ENCODE results near the gene TRAPPC1. TPM values are rescaled to one million over a fixed set of nuclear protein-coding genes. Genes with fewer than 3 reads are reported as not detected.

TRAPPC1 gene
- total RNA-seq, 1 experiment from 2014 or later, result 26.4 TPM

- Histone ChIP-seq H3K27me3 (ENCODE audit: low read length) (no peaks in the 10 kb centered on the region), H3K27ac (ENCODE audit: low read length) (no peak overlapping the region), H3K4me1 (ENCODE audit: insufficient read depth, low read length) (peaks cover 13% of the 10 kb centered on the region), H3K4me3 (ENCODE audit: low read length) (no peak overlapping the region), H3F3A (ENCODE audit: low read length, unreplicated experiment) (no peaks in the 10 kb centered on the region), H3K36me3 (ENCODE audit: low read depth, low read length) (peaks cover 6% of the 10 kb centered on the region; the same call in 1 of the 2 replicates), H3K4me2 (ENCODE audit: low read length) (no peak overlapping the region), H2AFZ (ENCODE audit: low read length) (no peak overlapping the region), H3K9me3 (ENCODE audit: low read length) (no peaks in the 10 kb centered on the region), H3K9ac (ENCODE audit: low read length) (no peak overlapping the region), H4K20me1 (ENCODE audit: low read length) (no peaks in the 10 kb centered on the region), H3K9me2 (replicated peaks; ENCODE audit: low read length) (no peaks in the 10 kb centered on the region), H3K79me2 (ENCODE audit: low read length) (no peaks in the 10 kb centered on the region)
- TF ChIP-seq EZH2phosphoT487 (IDR thresholded peaks at IDR 0.05; ENCODE audit: borderline replicate concordance, low read length) (no peak), CTCF (conservative IDR thresholded peaks at IDR 0.05; ENCODE audit: low read depth, low read length) (no peak), EZH2 (IDR thresholded peaks at IDR 0.05; ENCODE audit: low read length, unreplicated experiment) (no peak)
- no TSS peak for BruUV-seq (replicated peaks)
- POLR2A ChIA-PET (ENCODE audit: unreplicated experiment), result no interaction called here
- no peak for ATAC-seq
- CTCF ChIA-PET, result interaction anchor here (0.6 kb wide), 1 partner anchor 87 kb away, joined by 3 read pairs; no protein-coding TSS in a partner anchor
- intact Hi-C loops (cut with micrococcal nuclease), result no loop called here
- DNase-seq, result no peak
Observed at GRCh38 chr17:7910711-7911110, 21.0 kb downstream of the TRAPPC1 start.

DNA sequence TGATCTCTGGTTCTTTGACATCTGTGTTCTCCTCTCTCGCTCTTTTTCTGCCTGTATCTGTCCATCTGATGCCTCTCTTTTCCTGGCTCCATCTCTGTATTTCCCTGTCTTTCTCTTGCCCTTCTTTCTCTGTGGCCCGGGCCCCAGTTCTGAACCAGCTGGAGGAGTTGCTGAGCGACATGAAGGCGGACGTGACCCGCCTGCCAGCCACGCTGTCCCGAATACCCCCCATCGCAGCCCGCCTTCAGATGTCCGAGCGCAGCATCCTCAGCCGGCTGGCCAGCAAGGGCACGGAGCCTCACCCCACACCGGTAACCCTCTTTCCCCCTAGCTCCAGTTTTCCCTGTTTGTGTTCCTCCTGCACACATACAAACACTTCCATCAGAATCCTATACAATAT lies 21.5 kb downstream of the TRAPPC1 start:
- no peaks in the 10 kb centered on the region for H3F3A ChIP-seq (ENCODE audit: low read length, unreplicated experiment)
- ATAC-seq (no peak), DNase-seq (no peak)
- no peak overlapping the region for H3K4me2 ChIP-seq (ENCODE audit: low read length)
- no peak overlapping the region for H3K4me3 ChIP-seq (ENCODE audit: low read length)
- H3K27me3 ChIP-seq (ENCODE audit: low read length), result no peaks in the 10 kb centered on the region
- no peaks in the 10 kb centered on the region for H3K9me2 ChIP-seq (replicated peaks; ENCODE audit: low read length)
- no TSS peak for BruUV-seq (replicated peaks)
- POLR2A ChIA-PET (ENCODE audit: unreplicated experiment), result no interaction called here
- no peak for TF ChIP-seq EZH2 (IDR thresholded peaks at IDR 0.05; ENCODE audit: low read length, unreplicated experiment)
- peaks cover 10% of the 10 kb centered on the region for H3K4me1 ChIP-seq (ENCODE audit: insufficient read depth, low read length)
- peaks cover 7% of the 10 kb centered on the region; the same call in 1 of the 2 replicates for H3K36me3 ChIP-seq (ENCODE audit: low read depth, low read length)
- no peaks in the 10 kb centered on the region for H3K9me3 ChIP-seq (ENCODE audit: low read length)
- H3K9ac ChIP-seq (ENCODE audit: low read length), result no peak overlapping the region
- CTCF ChIA-PET, result interaction anchor here (0.6 kb wide), 1 partner anchor 87 kb away, joined by 3 read pairs; no protein-coding TSS in a partner anchor
- intact Hi-C loops (cut with micrococcal nuclease), result no loop called here
- no peak overlapping the region for H2AFZ ChIP-seq (ENCODE audit: low read length)
- no peaks in the 10 kb centered on the region for H4K20me1 ChIP-seq (ENCODE audit: low read length)
- H3K79me2 ChIP-seq (ENCODE audit: low read length), result no peaks in the 10 kb centered on the region
- no peak overlapping the region for H3K27ac ChIP-seq (ENCODE audit: low read length)

DNA sequence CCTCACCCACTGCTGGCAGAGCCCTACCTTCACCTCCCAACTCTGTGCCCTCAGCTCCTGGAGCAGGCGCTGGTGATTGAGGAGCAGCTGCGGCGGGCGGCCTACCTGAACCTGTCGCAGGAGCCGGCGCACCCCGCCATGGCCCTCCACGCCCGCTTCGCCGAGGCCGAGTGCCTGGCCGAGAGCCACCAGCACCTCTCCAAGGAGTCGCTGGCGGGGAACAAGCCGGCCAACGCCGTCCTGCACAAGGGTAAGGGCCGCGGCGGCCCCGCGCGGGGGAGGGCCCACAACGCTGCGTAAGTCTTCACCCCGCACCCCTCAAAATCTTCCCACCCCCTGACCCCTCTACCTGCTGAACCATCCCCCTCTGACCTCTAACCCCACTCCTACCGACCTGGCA lies 22.7 kb downstream of the TRAPPC1 start:
- POLR2A ChIA-PET (ENCODE audit: unreplicated experiment), result no interaction called here
- BruUV-seq (replicated peaks), result no TSS peak
- intact Hi-C loops (cut with micrococcal nuclease), result no loop called here
- Histone ChIP-seq H3K4me2 (ENCODE audit: low read length) (no peak overlapping the region), H3K9me3 (ENCODE audit: low read length) (no peaks in the 10 kb centered on the region), H3K36me3 (ENCODE audit: low read depth, low read length) (peaks cover 14% of the 10 kb centered on the region; the same call in 1 of the 2 replicates), H3K79me2 (ENCODE audit: low read length) (no peaks in the 10 kb centered on the region), H3K4me1 (ENCODE audit: insufficient read depth, low read length) (no peaks in the 10 kb centered on the region), H3K9ac (ENCODE audit: low read length) (no peak overlapping the region), H3K27me3 (ENCODE audit: low read length) (no peaks in the 10 kb centered on the region), H2AFZ (ENCODE audit: low read length) (no peak overlapping the region), H3K9me2 (replicated peaks; ENCODE audit: low read length) (no peaks in the 10 kb centered on the region), H3F3A (ENCODE audit: low read length, unreplicated experiment) (no peaks in the 10 kb centered on the region), H4K20me1 (ENCODE audit: low read length) (no peaks in the 10 kb centered on the region), H3K4me3 (ENCODE audit: low read length) (no peak overlapping the region), H3K27ac (ENCODE audit: low read length) (no peak overlapping the region)
- CTCF ChIA-PET, result no interaction called here
- TF ChIP-seq EZH2phosphoT487 (IDR thresholded peaks at IDR 0.05; ENCODE audit: borderline replicate concordance, low read length), result no peak
- no peak for TF ChIP-seq EZH2 (IDR thresholded peaks at IDR 0.05; ENCODE audit: low read length, unreplicated experiment)
- ATAC-seq (no peak), DNase-seq (no peak)
